Transverse colon (tissue), 4 donors: ENCODE measurements around the gene FRY. TPM values are rescaled to one million over a fixed set of nuclear protein-coding genes. Genes with fewer than 3 reads are reported as not detected.

Source experiments
- DNase-seq: peaks from one replicate; pipeline ENCODE4 v3.0.0-alpha.2; 2019
- H3K27ac ChIP-seq, 4 donors: fragments of 200-600 bp; sonication (generic); 2 replicates each; pipeline ENCODE4 v1.5.1; 2016 to 2018; ENCODE audit warnings: inconsistent platforms in 4 of 4
- H3K27me3 ChIP-seq: fragments of 200-600 bp; sonication (generic); 2 replicates; pipeline ENCODE4 v1.5.1; 2017; ENCODE audit warnings: inconsistent platforms
- H3K36me3 ChIP-seq, 4 donors: fragments of 200-600 bp; sonication (generic); 2 replicates each; pipeline ENCODE4 v1.5.1; 2017 to 2019; ENCODE audit warnings: inconsistent platforms in 4 of 4
- H3K4me1 ChIP-seq, 4 donors: fragments of 200-600 bp; sonication (generic); 2 replicates each; pipeline ENCODE4 v1.5.1; 2017 to 2020; ENCODE audit warnings: inconsistent platforms in 4 of 4
- H3K4me3 ChIP-seq, 4 donors: fragments of 200-600 bp; sonication (generic); 1 replicate in 1 of 4; 2 replicates in 3 of 4; pipeline versions ENCODE4 v1.5.1 to v1.6.1; 2017 to 2019; ENCODE audit warnings: inconsistent platforms in 4 of 4
- H3K9me3 ChIP-seq, 2 donors: fragments of 200-600 bp; sonication (generic); 2 replicates each; pipeline ENCODE4 v1.5.1; 2017 to 2019; ENCODE audit warnings: inconsistent platforms in 2 of 2
- CTCF ChIP-seq, 5 experiments: fragments of 200-600 bp in 3 of 5; fragments of 450-650 bp in 2 of 5; sonication (generic) in 3 of 5; IDR thresholded peaks; 1 replicate in 2 of 5; 2 replicates in 3 of 5; pipeline ENCODE4 v1.5.1; 2016 to 2017; ENCODE audit warnings: antibody characterized with exemption in 5 of 5, inconsistent platforms in 3 of 5, mild to moderate bottlenecking in 2 of 5, moderate library complexity in 1 of 5
- EP300 ChIP-seq: sonication (generic); formaldehyde crosslinking; IDR thresholded peaks from one replicate; pipeline ENCODE4 v1.6.1; 2017; ENCODE audit warnings: antibody characterized with exemption, low read depth
- POLR2A ChIP-seq: fragments of 450-650 bp; IDR thresholded peaks from one replicate; pipeline ENCODE4 v1.6.1; 2016; ENCODE audit warnings: antibody characterized with exemption, mild to moderate bottlenecking, moderate library complexity
- POLR2AphosphoS5 ChIP-seq, 3 donors: sonication (generic); formaldehyde crosslinking; IDR thresholded peaks; one replicate each; pipeline ENCODE4 v1.6.1; 2016; ENCODE audit warnings: antibody characterized with exemption in 3 of 3
- WGBS, 2 donors: methylation state at CpG; one replicate each; pipeline ENCODE4 v1.1.5; 2018; ENCODE audit warnings: low coverage in 1 of 2; 5-methylcytosine and 5-hydroxymethylcytosine counted together
- in situ Hi-C, 4 donors: fragments of 200-750 bp; cut with MboI; loops; one replicate each; pipeline versions ENCODE4 v1.15.0 to v1.15.1; 2017; ENCODE audit warnings: low sequenced_read_pairs in 3 of 4, low pct_ligation_motif_present in 1 of 4, low pct_unique_long_range_greater_than_20kb in 1 of 4
- intact Hi-C: fragments of 100-400 bp; cut with DNase I; formaldehyde crosslinking; loops from one replicate; pipeline ENCODE4 v1.15.1; 2023; ENCODE audit warnings: low total_unique reads
- total RNA-seq, 4 donors: library from RNA; depleted of rRNA; stranded (reverse); fragments of >200 nt; gene quantifications; one replicate each; pipeline ENCODE4 v1.1.0, GENCODE V29; 2016

FRY gene
- total RNA-seq, 4 donors from 2014 or later: 6.7 to 42.6 (median 12.4) TPM

GRCh38 chr13:32031815-32032370, 319 bp downstream of the FRY start:
- Histone ChIP-seq H3K27me3 (peaks cover 15% of the 10 kb centered on the region), H3K4me3 (peak overlapping the region; percentile 45 to 85 (median 54)), H3K4me1 (peaks cover 0 to 38% (median 9%) of the 10 kb centered on the region in 4 donors), H3K27ac (peak overlapping the region; percentile 78 to 82 (median 81)), H3K36me3 (no peaks in the 10 kb centered on the region), H3K9me3 (no peaks in the 10 kb centered on the region)
- no peak for DNase-seq
- in situ Hi-C loops (no loop called here), intact Hi-C loops (no loop called here)
- WGBS, 2 donors: 23 to 45% methylated on average over 2 to 3 of the region's 3 CpGs
- TF ChIP-seq POLR2AphosphoS5 (IDR thresholded peaks at IDR 0.05) (no peak), POLR2A (no peak), EP300 (no peak), CTCF (IDR thresholded peaks at IDR 0.05) (no peak)

GRCh38 chr13:32032759-32033158, 1.2 kb downstream of the FRY start:
- no peak overlapping the region for H3K4me3 ChIP-seq
- H3K4me1 ChIP-seq: peaks cover 0 to 45% (median 13%) of the 10 kb centered on the region in 4 donors
- H3K9me3 ChIP-seq: no peaks in the 10 kb centered on the region
- in situ Hi-C loops: no loop called here
- H3K27me3 ChIP-seq: peaks cover 15% of the 10 kb centered on the region
- peak overlapping the region in 3 of 4 donors; percentile 80 to 82 (median 82) for H3K27ac ChIP-seq
- intact Hi-C loops: no loop called here
- 40 to 50% methylated on average over 1 of the region's 1 CpG for WGBS, 2 donors
- H3K36me3 ChIP-seq: no peaks in the 10 kb centered on the region
- TF ChIP-seq POLR2A: no peak
- TF ChIP-seq CTCF (IDR thresholded peaks at IDR 0.05): no peak
- TF ChIP-seq EP300: no peak
- no peak for TF ChIP-seq POLR2AphosphoS5 (IDR thresholded peaks at IDR 0.05)
- DNase-seq: no peak

- peak overlapping the region in 1 of 4 donors; percentile 82 for H3K27ac ChIP-seq
- intact Hi-C loops: no loop called here
- WGBS, 2 donors: 93% methylated on average over 3 of the region's 3 CpGs; no CpG with 5 or more reads in 1 of the 2 donors
- no peaks in the 10 kb centered on the region for H3K9me3 ChIP-seq
- DNase-seq: no peak
- H3K27me3 ChIP-seq: peaks cover 15% of the 10 kb centered on the region
- no peaks in the 10 kb centered on the region for H3K36me3 ChIP-seq
- no peak for TF ChIP-seq POLR2AphosphoS5 (IDR thresholded peaks at IDR 0.05)
- TF ChIP-seq EP300: no peak
- TF ChIP-seq CTCF (IDR thresholded peaks at IDR 0.05): no peak
- no peak overlapping the region for H3K4me3 ChIP-seq
- in situ Hi-C loops: no loop called here
- H3K4me1 ChIP-seq: peaks cover 0 to 50% (median 13%) of the 10 kb centered on the region in 4 donors
Measured at GRCh38 chr13:32033744-32034143, 2.2 kb downstream of the FRY start.

GRCh38 chr13:32035716-32036115, 4.1 kb downstream of the FRY start:
- H3K27me3 ChIP-seq: peaks cover 9% of the 10 kb centered on the region
- H3K4me1 ChIP-seq: peaks cover 0 to 58% (median 13%) of the 10 kb centered on the region in 4 donors
- H3K27ac ChIP-seq: peak overlapping the region; percentile 15 to 58 (median 40)
- intact Hi-C loops: no loop called here
- TF ChIP-seq POLR2AphosphoS5 (IDR thresholded peaks at IDR 0.05) (no peak), POLR2A (no peak), EP300 (no peak), CTCF (IDR thresholded peaks at IDR 0.05) (no peak)
- in situ Hi-C loops: no loop called here
- no peaks in the 10 kb centered on the region for H3K36me3 ChIP-seq
- no peak overlapping the region for H3K4me3 ChIP-seq
- DNase-seq: no peak
- no peaks in the 10 kb centered on the region for H3K9me3 ChIP-seq
- 88 to 100% methylated on average over 2 of the region's 2 CpGs for WGBS, 2 donors
